Stimulated activated CD8-positive, alpha-beta memory T cell treated with anti-CD3 and anti-CD28 coated beads, Interleukin-12 subunit alpha, Interleukin-12 subunit beta, amount 100 ng/mL, for 24 hours (primary cell): ENCODE results near the gene FAM89B.
A peak's percentile ranks its signal among the peaks of the same experiment; 100 is the strongest.

Source experiments
- DNase-seq: peaks from one replicate; pipeline ENCODE4 v3.0.0-alpha.2; 2020; ENCODE audit errors: extremely low read depth

Gene FAM89B

DNA sequence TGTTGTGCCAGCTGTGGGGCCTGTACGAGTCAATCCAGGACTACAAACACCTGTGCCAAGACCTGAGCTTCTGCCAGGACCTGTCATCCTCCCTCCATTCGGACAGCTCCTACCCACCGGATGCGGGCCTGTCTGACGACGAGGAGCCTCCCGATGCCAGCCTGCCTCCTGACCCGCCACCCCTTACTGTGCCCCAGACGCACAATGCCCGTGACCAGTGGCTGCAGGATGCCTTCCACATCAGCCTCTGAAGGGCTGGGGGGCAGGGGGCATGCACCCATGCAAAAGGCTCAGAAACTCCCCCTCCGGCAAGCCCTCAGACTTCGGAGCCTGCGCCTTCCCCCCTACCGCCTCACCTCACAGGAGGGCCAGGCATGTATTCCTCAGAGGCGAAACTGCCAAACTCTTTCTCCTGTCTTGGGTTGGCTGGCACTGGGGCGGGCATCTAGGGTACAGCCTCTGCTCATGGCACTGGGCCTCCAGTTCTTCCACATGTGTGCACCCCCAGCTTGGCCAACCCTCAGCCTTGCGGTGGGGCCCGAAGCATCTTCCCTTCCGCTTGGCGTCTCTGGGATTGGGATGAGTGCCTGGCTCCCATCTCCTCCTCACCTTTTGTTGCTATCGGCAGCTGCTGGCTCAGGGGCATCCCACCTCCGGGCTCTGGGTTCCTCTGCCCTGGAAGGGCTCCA is 1.2 kb downstream of the FAM89B start:
- no peak for DNase-seq

GRCh38 chr11:65574109-65574810 is 1.9 kb downstream of the FAM89B start:
- DNase-seq: peak; percentile 76

DNA sequence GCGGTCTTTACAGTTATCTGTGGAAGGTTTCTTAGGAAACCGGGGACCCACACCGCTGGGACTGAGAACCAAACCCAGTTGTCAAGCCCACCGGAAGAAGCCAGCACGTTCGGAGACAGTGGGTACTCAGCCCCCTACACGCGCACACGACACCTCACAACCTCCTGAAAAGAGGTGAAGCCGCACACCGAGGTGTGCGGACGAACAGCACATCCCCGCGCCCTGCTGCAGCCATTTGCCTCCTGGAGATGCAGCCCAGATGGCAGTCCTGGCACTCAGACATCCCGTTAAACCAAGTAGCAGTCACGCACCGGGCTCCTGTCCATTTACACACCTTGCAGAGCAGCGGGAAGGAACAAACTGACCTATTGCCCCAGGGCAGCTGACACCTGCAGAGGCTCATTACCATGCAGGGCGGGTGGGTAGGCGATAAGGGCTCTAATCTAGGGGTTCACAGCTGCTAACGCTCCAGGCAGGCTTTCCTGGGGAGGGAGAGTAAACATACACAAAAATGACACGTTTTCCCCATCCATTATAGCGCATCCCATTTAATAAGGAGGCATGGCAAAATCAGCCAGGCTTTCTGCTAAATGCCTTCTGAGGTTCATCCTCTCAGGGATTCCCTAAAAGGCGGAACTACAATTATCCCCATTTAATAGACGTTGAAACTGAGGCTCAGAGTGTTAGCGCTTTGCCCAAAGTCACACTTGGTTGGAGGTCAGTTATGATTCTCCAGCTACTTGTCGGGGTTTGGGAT is 2.7 kb downstream of the FAM89B start:
- DNase-seq: no peak

DNA sequence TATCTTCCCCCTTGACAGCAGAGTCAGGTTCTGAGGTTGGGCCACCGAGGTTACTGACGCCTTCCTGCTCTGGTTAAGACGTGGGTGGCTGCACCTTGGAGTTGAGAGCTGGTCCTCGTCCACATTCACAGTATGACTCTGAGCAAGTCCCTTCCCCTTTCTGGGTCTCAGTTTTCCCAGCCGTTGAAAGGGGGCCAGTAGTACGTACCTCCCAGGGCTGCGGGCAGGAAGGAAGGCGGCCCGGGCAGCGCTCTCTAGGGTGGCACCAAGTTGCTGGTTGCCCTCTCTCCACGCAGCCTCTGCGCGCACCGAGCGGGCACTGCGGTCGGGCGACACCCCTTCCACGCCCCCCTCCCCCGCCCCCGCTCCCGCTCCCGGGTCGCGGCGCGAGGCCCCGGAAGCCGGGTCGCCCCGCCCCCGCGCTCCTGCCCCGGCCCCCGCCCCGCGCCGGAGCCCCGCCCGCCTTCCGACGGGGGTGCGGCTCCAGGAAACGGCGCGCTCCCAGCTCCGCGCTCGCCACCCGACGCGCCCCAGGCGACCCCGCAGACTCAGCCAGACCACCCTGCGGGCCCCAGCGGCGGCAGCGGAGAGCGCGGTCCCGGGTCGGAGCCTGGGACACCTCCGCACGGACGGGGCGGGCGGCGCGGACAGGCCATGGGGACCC is 3.4 kb downstream of the FAM89B start, which contains the start of gene EHBP1L1:
TSS of gene EHBP1L1 (plus strand) at position 486 of the 664 bp plus-strand sequence. CDS start 250 bp downstream, outside the sequence.
- DNase-seq: no peak

GRCh38 chr11:65576232-65576866 is 4.0 kb downstream of the FAM89B start:
- DNase-seq: no peak

DNA sequence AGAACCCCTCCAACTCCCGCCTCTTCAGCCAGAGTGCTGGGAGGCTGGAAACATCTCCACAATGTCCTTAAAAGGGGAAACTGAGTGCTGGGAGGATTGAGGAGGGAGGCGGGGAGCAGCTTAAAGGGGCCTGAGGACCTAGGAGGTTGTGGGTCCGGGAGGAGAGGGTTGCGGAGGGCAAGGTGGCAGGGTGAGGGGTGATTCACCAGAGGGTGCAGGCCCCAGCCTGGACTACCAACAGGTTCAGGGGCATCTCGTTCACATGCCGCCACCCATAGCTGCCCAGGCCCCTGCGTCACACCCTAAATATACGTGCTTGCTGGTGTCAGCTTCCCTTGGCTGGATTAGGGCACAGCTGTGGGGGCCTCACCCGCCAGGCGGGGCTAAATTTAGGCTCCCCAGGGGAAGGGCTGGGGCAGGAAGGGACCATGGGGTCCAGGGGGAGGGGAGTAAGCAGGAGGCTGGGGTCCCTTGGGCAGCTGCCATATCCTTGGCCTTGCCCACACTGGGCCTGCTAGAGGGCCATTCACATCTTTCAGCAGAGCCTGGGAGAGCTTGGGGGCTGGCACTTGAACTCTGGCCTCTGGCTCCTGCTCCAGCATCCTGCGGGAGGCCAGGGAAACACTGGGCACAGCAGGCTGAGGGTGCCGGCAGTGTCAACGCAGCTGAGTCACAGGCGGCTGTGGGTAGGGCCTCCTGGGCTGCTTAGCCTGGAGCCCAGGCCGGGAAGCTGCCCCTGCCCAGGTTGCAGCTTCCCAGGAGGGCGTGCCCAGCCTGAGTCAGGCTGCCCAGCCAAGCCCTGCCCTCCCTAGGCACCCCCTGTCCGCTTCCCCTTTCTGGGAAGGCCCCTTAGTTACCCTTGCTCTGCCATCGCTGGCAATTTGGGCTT is 4.8 kb downstream of the FAM89B start:
- DNase-seq: no peak

DNA sequence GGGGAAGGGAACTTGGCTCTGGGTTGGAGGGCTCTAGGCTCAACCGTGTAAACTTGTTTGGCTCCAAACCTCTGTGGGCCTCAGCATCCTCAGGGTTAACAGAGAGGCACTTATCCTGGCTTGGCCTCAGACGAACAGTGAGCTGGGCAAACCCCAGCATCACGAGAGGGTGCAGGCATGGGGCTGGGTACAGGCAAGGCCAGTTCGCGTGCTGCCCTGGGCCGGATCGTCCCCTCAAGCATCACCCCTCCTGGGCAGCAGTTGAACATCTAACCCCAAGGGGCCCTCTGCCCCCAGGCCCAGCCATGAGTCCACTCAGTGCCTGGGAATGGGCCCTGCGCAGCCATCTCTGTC is 5.4 kb downstream of the FAM89B start:
- no peak for DNase-seq

- DNase-seq: no peak
These were observed 5.8 kb downstream of the FAM89B start for GRCh38 chr11:65578134-65578533.

GRCh38 chr11:65578667-65579066 is 6.3 kb downstream of the FAM89B start:
- DNase-seq: no peak

DNA sequence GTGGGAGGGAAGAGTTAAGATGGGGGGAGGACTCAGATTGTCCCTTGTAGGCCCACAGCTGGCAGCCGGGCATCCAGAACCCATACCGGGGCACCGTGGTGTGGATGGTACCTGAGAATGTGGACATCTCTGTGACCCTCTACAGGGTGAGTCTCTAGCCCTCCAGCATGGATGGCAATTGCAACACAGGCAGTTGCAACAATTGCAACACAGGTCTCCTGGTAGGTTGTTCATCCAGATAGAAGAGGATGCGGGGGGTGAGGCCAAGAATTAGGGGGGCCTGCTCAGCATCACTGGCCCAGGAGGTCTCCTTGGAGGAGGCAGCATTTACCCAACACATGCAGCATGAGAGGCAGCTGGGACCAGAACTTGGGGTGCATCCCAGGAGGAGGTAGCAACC is 7.0 kb downstream of the FAM89B start:
- no peak for DNase-seq

DNA sequence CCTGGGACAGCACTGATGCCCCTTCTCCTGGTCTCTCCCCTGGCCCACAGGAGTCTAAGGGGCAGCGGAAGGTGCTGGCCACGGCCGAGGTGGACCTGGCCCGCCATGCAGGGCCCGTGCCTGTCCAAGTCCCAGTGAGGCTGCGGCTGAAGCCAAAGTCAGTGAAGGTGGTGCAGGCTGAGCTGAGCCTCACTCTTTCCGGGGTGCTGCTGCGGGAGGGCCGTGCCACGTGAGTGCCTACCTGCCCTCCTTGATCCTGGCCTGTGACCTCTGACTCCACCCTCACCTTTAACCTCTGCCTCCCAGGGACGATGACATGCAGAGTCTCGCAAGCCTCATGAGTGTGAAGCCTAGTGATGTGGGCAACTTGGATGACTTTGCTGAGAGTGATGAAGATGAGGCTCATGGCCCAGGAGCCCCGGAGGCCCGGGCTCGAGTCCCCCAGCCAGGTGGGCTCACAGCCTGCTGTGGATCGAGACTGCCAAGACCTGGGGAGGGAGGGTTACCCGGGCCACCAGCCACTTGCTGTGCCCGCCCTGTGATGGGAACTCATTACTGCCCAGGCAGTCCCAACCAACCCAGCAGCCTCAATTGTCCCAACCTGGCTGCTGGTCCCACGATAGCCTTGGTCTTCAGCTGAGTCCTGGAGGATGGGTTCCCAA is 7.8 kb downstream of the FAM89B start:
- DNase-seq: no peak

DNA sequence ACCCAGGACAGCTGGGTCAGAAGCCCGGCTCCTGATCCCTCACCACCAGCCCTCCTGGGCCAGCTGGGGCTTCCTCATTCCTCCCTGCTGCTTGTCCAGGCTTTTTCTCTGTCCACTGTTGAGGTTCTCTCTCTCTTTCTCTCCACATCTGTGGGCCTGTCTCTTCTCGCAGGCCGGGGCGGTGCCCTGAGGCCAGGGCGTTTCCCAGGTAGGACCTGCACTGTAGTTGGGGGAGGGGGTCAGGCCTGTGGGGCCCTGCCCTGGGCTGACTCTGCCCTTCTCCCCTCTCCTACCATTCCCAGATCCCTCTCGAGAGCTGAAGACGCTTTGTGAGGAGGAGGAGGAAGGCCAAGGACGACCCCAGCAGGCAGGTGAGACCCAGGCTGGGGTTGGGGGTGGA is 8.4 kb downstream of the FAM89B start:
- no peak for DNase-seq

GRCh38 chr11:65581928-65582327 is 9.6 kb downstream of the FAM89B start:
- DNase-seq: no peak

GRCh38 chr11:65583589-65583988 is 11.3 kb downstream of the FAM89B start:
- no peak for DNase-seq

- no peak for DNase-seq
These were observed 11.8 kb downstream of the FAM89B start for GRCh38 chr11:65584106-65584505.

GRCh38 chr11:65584723-65585171 is 12.4 kb downstream of the FAM89B start:
- no peak for DNase-seq

- no peak for DNase-seq
These were observed 13.3 kb downstream of the FAM89B start for GRCh38 chr11:65585396-65586246.

- DNase-seq: no peak
These were observed 13.9 kb downstream of the FAM89B start for GRCh38 chr11:65586247-65586630.

DNA sequence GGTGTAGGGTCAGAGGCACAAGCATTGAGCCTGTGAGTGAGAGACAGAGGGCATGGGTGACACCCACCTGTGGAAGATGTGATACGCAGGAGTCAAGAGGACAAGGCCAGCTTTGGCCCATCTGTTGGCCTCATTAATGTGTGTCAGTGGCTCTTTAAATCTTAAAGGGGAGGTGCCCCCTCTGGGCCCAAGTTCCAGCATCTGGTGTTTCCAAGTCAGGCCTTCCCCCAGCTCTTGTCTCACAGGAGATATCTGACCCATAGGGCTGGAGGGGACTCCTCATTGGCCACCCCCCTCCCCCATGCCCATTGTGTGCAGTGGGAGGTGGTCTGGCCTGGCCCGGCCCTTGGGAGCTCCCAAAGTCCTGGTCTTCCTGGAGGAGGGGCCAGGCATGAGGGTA is 14.3 kb downstream of the FAM89B start:
- DNase-seq: no peak
